ENCODE measurements around the gene SYT12. TPM values are rescaled to one million over a fixed set of nuclear protein-coding genes. Genes with fewer than 3 reads are reported as not detected.
A peak's percentile ranks its signal among the peaks of the same experiment; 100 is the strongest.

The SYT12 gene
- total RNA-seq, 1 experiment from 2014 or later: 3.1 TPM

DNA sequence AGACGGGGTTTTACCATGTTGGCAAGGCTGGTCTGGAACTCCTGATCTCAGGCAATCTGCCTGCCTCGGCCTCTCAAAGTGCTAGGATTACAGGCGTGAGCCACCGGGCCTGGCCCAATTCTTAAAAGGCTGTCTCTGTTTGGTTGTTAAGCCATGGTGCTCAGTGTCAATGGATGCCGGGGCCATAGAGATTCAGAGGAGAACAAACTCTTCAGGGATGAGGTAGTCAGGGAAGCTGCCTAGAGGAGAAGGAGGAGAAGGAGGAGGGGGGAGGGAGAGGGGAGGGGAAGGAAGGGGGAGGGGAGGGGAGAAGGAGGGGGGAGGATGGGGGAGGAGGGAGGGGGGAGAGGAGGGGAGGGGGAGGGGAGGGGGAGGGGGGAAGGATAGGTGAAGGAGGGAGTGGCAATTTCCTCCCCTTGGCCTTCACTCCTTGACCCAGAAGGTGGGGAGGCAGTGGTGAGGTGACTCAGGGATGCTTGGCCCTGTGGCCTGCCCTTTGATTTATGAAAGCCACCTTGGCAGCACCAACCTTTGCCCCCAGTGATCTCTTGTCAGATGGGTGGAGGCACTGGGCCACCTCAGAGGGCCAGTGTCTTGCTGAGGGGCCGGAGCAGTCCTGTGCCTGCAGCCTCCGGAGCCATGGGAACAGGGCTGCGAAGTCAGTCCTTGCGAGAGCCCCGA, 48.1 kb upstream of the SYT12 start, which contains the start of gene C11orf86:
Gene C11orf86 (plus strand): TSS at position 581 of the 681 bp plus-strand sequence. CDS start 59 bp downstream, at position 640.
- CTCF ChIA-PET: interaction anchor here (1.3 kb wide), 1 partner anchor 123 kb away, joined by 4 read pairs; no protein-coding TSS in a partner anchor
- Histone ChIP-seq H3K36me3 (ENCODE audit: insufficient read depth, low read length, poor library complexity, severe bottlenecking) (no peaks in the 10 kb centered on the region), H3K9me3 (ENCODE audit: low read depth, low read length, poor library complexity, severe bottlenecking) (peaks cover 13% of the 10 kb centered on the region), H3K4me3 (ENCODE audit: low read depth, low read length, poor library complexity, severe bottlenecking) (no peak within 1 kb of the TSS), H3K27me3 (replicated peaks; ENCODE audit: insufficient read depth, low read depth, low read length, poor library complexity) (no peaks in the 10 kb centered on the region), H3K4me1 (ENCODE audit: insufficient read depth, low read length, poor library complexity, severe bottlenecking) (no peaks in the 10 kb centered on the region), H3K27ac (ENCODE audit: low read depth, low read length, poor library complexity, severe bottlenecking) (no peak within 1 kb of the TSS)
- DNase-seq (ENCODE audit: low spot score): no peak
- no peak for TF ChIP-seq EZH2 (IDR thresholded peaks at IDR 0.05; ENCODE audit: borderline replicate concordance, low read depth, low read length, poor library complexity, severe bottlenecking)
- TF ChIP-seq, protein P1, sequence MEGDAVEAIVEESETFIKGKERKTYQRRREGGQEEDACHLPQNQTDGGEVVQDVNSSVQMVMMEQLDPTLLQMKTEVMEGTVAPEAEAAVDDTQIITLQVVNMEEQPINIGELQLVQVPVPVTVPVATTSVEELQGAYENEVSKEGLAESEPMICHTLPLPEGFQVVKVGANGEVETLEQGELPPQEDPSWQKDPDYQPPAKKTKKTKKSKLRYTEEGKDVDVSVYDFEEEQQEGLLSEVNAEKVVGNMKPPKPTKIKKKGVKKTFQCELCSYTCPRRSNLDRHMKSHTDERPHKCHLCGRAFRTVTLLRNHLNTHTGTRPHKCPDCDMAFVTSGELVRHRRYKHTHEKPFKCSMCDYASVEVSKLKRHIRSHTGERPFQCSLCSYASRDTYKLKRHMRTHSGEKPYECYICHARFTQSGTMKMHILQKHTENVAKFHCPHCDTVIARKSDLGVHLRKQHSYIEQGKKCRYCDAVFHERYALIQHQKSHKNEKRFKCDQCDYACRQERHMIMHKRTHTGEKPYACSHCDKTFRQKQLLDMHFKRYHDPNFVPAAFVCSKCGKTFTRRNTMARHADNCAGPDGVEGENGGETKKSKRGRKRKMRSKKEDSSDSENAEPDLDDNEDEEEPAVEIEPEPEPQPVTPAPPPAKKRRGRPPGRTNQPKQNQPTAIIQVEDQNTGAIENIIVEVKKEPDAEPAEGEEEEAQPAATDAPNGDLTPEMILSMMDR (conservative IDR thresholded peaks at IDR 0.05; ENCODE audit: low read depth, low read length): no peak
- intact Hi-C loops (cut with micrococcal nuclease; ENCODE audit: unreplicated experiment): loop anchor here (1.0 to 5.0 kb wide), 2 partner anchors 132 to 283 kb away; partner anchors contain the start of gene RCE1
- no TSS peak for BruUV-seq (replicated peaks)
- POLR2A ChIA-PET (ENCODE audit: low non-redundant PET): no interaction called here

DNA sequence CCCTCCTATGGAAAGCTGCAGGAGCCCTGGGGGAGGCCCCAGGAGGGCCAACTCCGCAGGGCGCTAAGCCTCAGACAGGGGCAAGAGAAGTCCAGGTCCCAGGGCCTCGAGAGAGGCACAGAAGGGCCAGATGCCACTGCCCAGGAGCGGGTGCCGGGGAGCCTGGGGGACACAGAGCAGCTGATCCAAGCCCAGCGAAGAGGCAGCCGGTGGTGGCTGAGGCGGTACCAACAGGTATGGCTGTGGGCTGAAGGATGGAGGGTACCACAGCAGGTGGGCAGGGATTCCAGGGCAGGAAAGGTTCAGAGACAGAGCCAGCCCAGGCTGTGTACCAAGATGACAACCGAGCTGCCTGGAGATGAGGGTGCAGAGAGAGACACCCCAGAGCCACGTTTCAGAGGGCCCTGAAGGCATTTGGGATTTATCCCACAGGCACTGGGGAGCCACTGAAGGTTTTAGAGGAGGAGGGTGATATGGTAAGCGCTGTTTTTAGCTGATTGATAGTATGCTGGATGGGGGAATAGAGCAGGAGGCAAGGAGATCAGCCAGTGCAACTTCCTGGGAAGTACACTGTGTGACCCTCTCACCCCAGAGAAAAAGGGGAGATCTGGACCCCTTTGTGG, 47.4 kb upstream of the SYT12 start:
- no peak for TF ChIP-seq EZH2 (IDR thresholded peaks at IDR 0.05; ENCODE audit: borderline replicate concordance, low read depth, low read length, poor library complexity, severe bottlenecking)
- TF ChIP-seq, protein P1 (conservative IDR thresholded peaks at IDR 0.05; ENCODE audit: low read depth, low read length): no peak
- POLR2A ChIA-PET (ENCODE audit: low non-redundant PET): no interaction called here

DNA sequence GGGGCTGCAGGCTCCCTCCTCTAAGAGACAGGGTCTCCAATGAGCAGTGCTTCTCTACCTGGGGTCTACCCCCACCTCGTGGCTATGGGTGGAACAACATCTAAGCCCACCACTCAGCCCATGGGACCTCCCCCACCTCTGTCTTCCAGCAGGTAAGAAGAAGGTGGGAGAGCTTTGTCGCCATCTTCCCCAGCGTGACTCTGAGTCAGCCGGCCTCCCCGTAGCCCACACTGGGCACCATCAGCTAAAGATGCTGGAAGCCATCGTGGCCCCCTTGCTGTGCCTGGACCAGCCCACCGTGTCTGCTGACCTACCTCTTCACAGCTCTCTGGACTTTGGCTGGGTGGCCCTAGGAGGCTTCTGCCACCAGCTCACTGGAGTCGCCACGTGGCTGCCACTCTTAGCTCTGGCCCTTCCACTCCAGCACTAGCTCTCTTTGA, 46.9 kb upstream of the SYT12 start:
- Histone ChIP-seq H3K4me3 (ENCODE audit: low read depth, low read length, poor library complexity, severe bottlenecking) (no peak overlapping the region), H3K4me1 (ENCODE audit: insufficient read depth, low read length, poor library complexity, severe bottlenecking) (no peaks in the 10 kb centered on the region), H3K9me3 (ENCODE audit: low read depth, low read length, poor library complexity, severe bottlenecking) (peaks cover 13% of the 10 kb centered on the region), H3K27me3 (replicated peaks; ENCODE audit: insufficient read depth, low read depth, low read length, poor library complexity) (no peaks in the 10 kb centered on the region), H3K36me3 (ENCODE audit: insufficient read depth, low read length, poor library complexity, severe bottlenecking) (no peaks in the 10 kb centered on the region), H3K27ac (ENCODE audit: low read depth, low read length, poor library complexity, severe bottlenecking) (no peak overlapping the region)
- POLR2A ChIA-PET (ENCODE audit: low non-redundant PET): no interaction called here
- peak; percentile 57 for DNase-seq (ENCODE audit: low spot score)
- CTCF ChIA-PET: interaction anchor here (0.5 to 1.3 kb wide), 2 partner anchors 83 to 124 kb away, joined by 4 to 10 read pairs; no protein-coding TSS in a partner anchor
- intact Hi-C loops (cut with micrococcal nuclease; ENCODE audit: unreplicated experiment): loop anchor here (1.0 to 5.0 kb wide), 2 partner anchors 142 to 284 kb away; no protein-coding TSS in a partner anchor
- TF ChIP-seq, protein P1 (conservative IDR thresholded peaks at IDR 0.05; ENCODE audit: low read depth, low read length): peak; percentile 86
- TF ChIP-seq EZH2 (IDR thresholded peaks at IDR 0.05; ENCODE audit: borderline replicate concordance, low read depth, low read length, poor library complexity, severe bottlenecking): no peak
- BruUV-seq (replicated peaks): no TSS peak

More for the DNA sequence above, 47.4 kb upstream of the SYT12 start:
- CTCF ChIA-PET: interaction anchor here (1.3 kb wide), 1 partner anchor 124 kb away, joined by 4 read pairs; no protein-coding TSS in a partner anchor
- Histone ChIP-seq H3K27me3 (replicated peaks; ENCODE audit: insufficient read depth, low read depth, low read length, poor library complexity) (no peaks in the 10 kb centered on the region), H3K9me3 (ENCODE audit: low read depth, low read length, poor library complexity, severe bottlenecking) (peaks cover 13% of the 10 kb centered on the region), H3K27ac (ENCODE audit: low read depth, low read length, poor library complexity, severe bottlenecking) (no peak overlapping the region), H3K36me3 (ENCODE audit: insufficient read depth, low read length, poor library complexity, severe bottlenecking) (no peaks in the 10 kb centered on the region), H3K4me1 (ENCODE audit: insufficient read depth, low read length, poor library complexity, severe bottlenecking) (no peaks in the 10 kb centered on the region), H3K4me3 (ENCODE audit: low read depth, low read length, poor library complexity, severe bottlenecking) (no peak overlapping the region)
- no peak for DNase-seq (ENCODE audit: low spot score)
- no TSS peak for BruUV-seq (replicated peaks)
- intact Hi-C loops (cut with micrococcal nuclease; ENCODE audit: unreplicated experiment): loop anchor here (1.0 to 5.0 kb wide), 2 partner anchors 141 to 283 kb away; no protein-coding TSS in a partner anchor
